ENCODE data around the gene PRR33. TPM values are rescaled to one million over a fixed set of nuclear protein-coding genes. Genes with fewer than 3 reads are reported as not detected.

The PRR33 gene
- total RNA-seq, 5 donors from 2014 or later (not counting 1 experiment from before 2014, with no cell fraction given), result 0.10 to 0.12 TPM; not detected in 3

GRCh38 chr11:1838426-1839144 is 53.1 kb downstream of the PRR33 start, which contains the start of gene TNNI2:
Gene TNNI2 (plus strand): TSS chr11:1838981. CDS start chr11:1839697, 716 bp downstream.
- Mint-ChIP-seq H3K9me3 (no peaks in the 10 kb centered on the region), H3K27me3 (peaks cover 0 to under 1% of the 10 kb centered on the region in 2 donors), H3K4me3 (no peak within 1 kb of the TSS), H3K4me1 (peaks cover 12 to 20% (median 14%) of the 10 kb centered on the region in 3 donors), H3K36me3 (no peaks in the 10 kb centered on the region), H3K27ac (peak within 1 kb of the TSS; percentile 22 to 23)
- H3K27ac ChIP-seq (ENCODE audit: low read length), result no peak within 1 kb of the TSS
- H3K36me3 ChIP-seq (ENCODE audit: control insufficient read depth in 2 of 2, extremely low read depth in 1 of 2, insufficient read depth in 1 of 2, low read length in 1 of 2), result no peaks in the 10 kb centered on the region
- 91% methylated on average over 25 of the region's 32 CpGs for WGBS (ENCODE audit: insufficient coverage)
- no peaks in the 10 kb centered on the region for H3K9me3 ChIP-seq
- ChIA-PET CTCF (interaction anchor here (0.5 to 1.2 kb wide), 5 partner anchors 14 to 313 kb away, joined by 3 to 5 read pairs (median 4); partner anchors contain the start of gene PRR33 (in 1 of the 2)), POLR2A (interaction anchor here in 1 of 2 donors (0.7 kb wide), 1 partner anchor 12 kb away, joined by 4 read pairs; no protein-coding TSS in a partner anchor)
- H3K27me3 ChIP-seq (replicated peaks in 1 of 2; ENCODE audit: control insufficient read depth in 2 of 2, extremely low read depth in 1 of 2, insufficient read depth in 2 of 2, low read length in 1 of 2), result peaks cover 0 to 20% of the 10 kb centered on the region in 2 experiments
- DNase-seq (no peak), ATAC-seq (replicated peaks in 1 of 4) (peak in 1 of 4 experiments; percentile 5)
- peaks cover 7 to 41% of the 10 kb centered on the region in 2 experiments for H3K4me1 ChIP-seq (ENCODE audit: control insufficient read depth in 1 of 2, extremely low read depth in 1 of 2, insufficient read depth in 2 of 2, low read length in 2 of 2)
- H3K4me3 ChIP-seq (ENCODE audit: control insufficient read depth in 1 of 2, extremely low read depth in 1 of 2, low read length in 1 of 2), result no peak within 1 kb of the TSS

Other genes starting within 250 kb of the PRR33 start
- not detected for gene KRTAP5-6, start 194.7 kb downstream of the PRR33 start, total RNA-seq
- 1 to 10 TPM in 4 of 5 donors, under 1 TPM in 1; 0.72 to 4.2 (median 1.8) TPM for gene IFITM10, start 141.3 kb downstream of the PRR33 start, total RNA-seq
- gene CTSD, start 128.0 kb downstream of the PRR33 start, total RNA-seq, result 100 to 1,000 TPM in 3 of 5 donors, 10 to 100 TPM in 2; 91.9 to 187 (median 163) TPM
- not detected for gene SYT8, start 56.9 kb downstream of the PRR33 start, total RNA-seq
- under 1 TPM in 1 of 5 donors, not detected in 4; 0.39 TPM for gene TNNI2, start 52.9 kb downstream of the PRR33 start, total RNA-seq
- 100 to 1,000 TPM; 286 to 514 (median 375) TPM for gene LSP1, start 38.8 kb downstream of the PRR33 start, total RNA-seq
- 10 to 100 TPM; 15.9 to 22.1 (median 18.2) TPM for gene TNNT3, start 27.8 kb upstream of the PRR33 start, total RNA-seq
- gene MRPL23, start 55.4 kb upstream of the PRR33 start, total RNA-seq, result 10 to 100 TPM; 34.5 to 58.8 (median 37.8) TPM
- 1 to 10 TPM in 3 of 5 donors, not detected in 2; 1.7 to 2.3 (median 2.0) TPM for gene H19, start 105.9 kb upstream of the PRR33 start, total RNA-seq
- under 1 TPM in 4 of 5 donors, not detected in 1; 0.30 to 0.98 (median 0.60) TPM for gene IGF2, start 247.5 kb upstream of the PRR33 start, total RNA-seq

Data from T-cell (primary cell).